A204.1 (cell line): ENCODE results near the gene ST6GALNAC3.

Experiments
- FAIRE-seq: peaks from 2 replicates; lab custom pipeline; 2012; peaks lifted over from hg19 to GRCh38; lab: Jason Lieb, UNC

The ST6GALNAC3 gene

DNA sequence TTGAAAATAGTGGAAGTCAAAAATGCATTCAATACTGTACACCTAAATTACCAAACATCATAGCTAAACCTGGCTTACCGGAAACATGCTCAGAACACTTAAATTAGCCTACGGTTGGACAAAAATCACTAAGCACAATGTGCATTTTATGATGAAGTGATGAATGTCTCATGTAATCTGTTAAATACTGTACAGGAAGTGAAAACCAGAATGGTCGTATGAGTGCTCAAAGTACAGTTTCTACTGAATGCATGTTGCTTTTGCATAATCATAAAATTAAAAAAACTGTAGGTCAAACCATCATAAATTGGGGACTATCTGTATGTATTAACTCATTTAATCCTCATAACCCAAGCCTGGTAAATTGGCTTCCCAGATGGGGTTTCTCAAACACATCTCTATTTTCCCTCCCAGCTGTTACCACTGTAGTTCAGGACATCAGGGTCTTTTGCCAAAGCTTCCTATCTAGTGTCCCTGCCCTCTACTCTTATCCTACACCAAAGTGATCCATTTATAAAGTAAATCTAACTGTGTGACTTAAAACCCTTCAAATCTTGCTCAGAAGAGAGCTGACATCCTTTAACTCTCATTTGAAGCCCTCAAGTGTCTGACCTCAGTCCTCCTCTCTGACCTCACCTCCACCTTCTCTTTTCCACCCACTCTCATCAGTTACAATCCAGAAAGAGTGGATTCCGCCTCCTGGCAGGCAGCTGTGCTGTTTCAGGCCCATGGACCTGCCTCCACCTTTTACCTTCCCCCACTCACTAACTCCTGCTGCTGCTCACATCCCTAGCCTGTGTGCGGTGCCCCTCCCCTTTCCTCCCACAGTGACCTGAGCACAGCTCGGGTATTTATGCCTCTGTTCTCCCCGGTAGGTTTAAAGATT, 436.4 kb downstream of the ST6GALNAC3 start:
- no peak for FAIRE-seq

GRCh38 chr1:76511558-76512179, 437.1 kb downstream of the ST6GALNAC3 start:
- FAIRE-seq = no peak

DNA sequence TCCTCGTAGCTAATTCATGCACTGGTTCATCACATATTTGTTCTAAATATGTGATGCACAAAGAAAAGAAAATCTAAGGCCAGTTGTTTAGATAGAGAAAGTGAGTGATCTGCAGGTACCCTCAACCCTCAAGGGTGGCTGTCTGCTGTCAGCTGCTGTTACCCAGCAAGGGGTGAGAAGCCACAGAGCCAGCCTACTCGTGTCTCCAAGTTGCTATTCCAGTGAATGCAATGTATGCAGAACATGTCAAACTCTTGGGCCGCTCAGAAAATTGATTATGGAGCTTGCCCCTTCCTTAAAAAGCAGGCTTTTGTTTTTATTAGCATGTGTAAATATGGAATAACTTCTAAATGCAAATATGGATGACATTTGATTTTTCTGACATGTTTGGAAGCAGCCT, 456.4 kb downstream of the ST6GALNAC3 start:
- FAIRE-seq = no peak

- no peak for FAIRE-seq
Measured at GRCh38 chr1:76541618-76542017, 467.1 kb downstream of the ST6GALNAC3 start.

GRCh38 chr1:76542359-76542758, 467.8 kb downstream of the ST6GALNAC3 start:
- no peak for FAIRE-seq

DNA sequence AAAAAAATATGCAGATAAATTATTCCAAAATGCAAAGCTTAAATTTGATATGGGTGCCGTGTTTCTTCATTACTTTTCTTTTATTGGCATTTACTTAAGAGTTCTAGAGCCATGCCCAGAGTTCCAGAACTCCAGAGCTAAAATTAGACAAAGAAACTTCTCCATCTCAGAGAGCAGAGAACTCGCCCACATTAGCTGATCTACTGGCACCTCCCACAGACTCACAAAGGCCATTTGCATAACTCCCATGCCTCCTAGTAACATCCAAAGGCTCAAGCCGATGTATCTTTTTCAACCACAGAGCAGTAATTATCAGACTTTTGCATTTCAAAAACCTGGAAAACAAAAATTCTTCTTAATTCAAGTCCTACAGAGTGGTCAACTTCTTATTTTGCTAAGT, 468.9 kb downstream of the ST6GALNAC3 start:
- FAIRE-seq = no peak

DNA sequence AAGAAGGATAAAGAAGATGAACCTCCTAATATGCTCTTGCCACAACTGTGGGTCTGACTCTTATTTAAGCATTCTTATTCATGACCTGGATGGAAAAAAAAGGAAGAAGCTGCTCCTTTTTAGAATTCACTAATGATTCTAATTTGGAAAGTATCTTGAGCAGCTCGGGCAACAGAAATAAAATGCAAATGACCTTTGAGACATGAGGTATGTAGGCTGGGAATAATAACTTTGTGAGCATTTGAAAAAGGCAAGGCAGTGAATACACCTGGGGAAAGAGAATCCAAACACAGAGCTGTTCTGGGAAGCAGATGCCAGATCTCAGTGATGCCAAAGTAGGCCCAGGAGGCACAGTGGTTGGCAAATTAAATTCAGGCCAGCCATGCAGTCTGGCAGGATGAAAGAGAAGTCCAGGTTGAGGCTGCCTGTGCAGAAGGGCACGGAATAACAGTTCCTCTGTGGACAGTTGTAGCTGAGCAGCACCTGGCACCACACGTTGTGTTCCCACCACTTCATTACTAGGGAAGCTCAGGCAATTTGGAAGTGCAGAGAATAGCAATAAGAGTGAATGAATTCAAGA, 471.9 kb downstream of the ST6GALNAC3 start:
- FAIRE-seq = no peak

DNA sequence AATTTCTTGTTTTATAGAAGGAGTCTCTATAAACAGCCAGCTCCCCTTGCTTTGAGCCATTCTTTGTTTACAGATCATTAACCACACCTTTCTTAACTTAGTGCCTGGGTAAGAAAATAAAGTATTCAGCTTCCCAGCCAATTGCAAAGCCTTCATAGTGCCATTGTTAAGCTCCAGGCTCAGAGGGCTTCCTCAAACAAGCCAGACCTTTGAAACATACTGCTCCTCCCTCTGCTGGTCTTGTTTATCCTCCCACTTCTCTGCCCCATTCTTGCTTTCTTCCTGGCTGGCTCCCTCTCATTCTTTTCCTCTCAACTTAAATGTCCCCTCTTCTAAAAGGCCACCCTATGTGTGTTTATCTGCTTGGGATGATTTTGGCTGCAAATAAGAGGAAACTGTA, 473.4 kb downstream of the ST6GALNAC3 start:
- no peak for FAIRE-seq

DNA sequence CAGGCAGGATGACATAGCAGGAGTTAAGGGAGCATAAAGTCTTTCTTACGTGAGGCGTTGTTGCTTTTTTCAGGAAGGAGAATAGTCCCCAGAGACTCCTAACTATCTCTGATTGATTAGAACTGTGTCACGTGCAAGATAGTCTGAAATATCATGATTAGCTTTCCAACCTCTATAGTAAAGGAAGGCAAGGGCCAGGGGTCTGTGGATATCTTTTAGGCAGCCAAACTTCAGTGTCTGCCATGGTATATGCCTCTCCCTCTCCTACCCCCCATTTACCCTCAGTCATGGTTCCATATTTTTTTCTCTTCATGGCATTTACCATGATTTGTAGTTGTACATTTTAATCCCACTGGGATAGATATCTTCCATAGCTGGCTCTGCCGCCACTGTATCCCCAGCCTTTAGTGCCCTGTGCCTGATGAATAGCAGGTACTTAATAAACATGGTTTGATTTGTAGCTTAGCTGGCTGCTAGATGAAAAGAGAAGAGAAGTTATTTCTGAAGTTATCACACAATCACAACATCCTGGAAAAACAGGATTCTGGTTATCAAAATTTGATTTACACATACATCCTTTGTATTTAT, 474.1 kb downstream of the ST6GALNAC3 start:
- no peak for FAIRE-seq

GRCh38 chr1:76554283-76554682, 479.7 kb downstream of the ST6GALNAC3 start:
- FAIRE-seq = no peak

GRCh38 chr1:76562292-76562691, 487.7 kb downstream of the ST6GALNAC3 start:
- FAIRE-seq = no peak

GRCh38 chr1:76568573-76569238, 494.2 kb downstream of the ST6GALNAC3 start:
- FAIRE-seq = no peak

GRCh38 chr1:76571248-76571647, 496.7 kb downstream of the ST6GALNAC3 start:
- no peak for FAIRE-seq

- no peak for FAIRE-seq
Measured at GRCh38 chr1:76572229-76572628, 497.7 kb downstream of the ST6GALNAC3 start.

GRCh38 chr1:76576876-76577524, 502.5 kb downstream of the ST6GALNAC3 start:
- no peak for FAIRE-seq

DNA sequence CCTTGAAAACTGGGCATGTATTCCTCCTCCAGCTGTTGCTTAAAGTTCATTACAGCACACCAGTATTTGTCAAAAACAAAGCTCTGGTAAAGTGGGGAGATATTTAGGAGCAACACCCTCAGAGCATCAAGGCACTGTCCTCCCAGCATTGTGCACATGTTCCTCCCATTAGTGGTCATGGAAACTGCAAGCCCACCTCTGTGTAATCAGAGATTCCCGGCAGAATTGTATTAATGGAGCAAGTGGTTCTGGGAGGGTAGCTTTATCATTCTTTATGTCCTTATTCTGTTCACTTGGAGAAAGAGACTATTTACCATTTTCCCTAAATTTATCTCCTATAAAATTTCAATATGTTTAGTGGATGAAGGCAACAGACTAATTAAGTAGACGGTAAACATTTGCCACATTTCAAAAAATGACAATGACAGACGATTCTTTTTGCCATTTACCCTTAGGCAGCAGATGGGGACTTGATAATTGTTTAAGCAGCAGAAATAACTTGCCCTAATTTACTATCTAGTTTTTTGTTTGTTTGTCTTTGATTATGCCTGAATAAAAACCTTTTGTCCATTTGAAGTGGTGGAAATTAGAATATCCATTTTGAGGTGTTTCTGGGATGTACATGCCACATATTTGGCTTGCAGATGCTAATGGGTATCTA, 503.1 kb downstream of the ST6GALNAC3 start:
- no peak for FAIRE-seq

DNA sequence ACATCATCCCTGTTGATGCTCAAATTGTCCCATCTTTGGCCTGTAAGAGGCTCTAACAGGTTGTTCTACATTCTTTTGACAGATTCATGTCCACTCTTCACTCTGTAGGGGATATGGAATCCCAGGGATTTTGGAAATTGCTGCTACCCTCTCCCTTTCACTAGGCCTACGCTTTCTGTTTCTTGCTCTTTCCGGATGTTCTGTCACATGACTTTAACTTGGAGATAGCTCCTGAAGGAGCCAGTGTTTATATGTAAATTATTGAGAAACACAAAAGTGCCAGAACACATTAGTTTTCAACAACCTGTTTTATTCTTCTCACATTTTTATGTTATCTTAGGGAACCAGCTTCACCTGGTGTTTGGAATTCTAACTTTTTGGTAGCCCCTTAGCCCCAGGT, 505.7 kb downstream of the ST6GALNAC3 start:
- FAIRE-seq = no peak

DNA sequence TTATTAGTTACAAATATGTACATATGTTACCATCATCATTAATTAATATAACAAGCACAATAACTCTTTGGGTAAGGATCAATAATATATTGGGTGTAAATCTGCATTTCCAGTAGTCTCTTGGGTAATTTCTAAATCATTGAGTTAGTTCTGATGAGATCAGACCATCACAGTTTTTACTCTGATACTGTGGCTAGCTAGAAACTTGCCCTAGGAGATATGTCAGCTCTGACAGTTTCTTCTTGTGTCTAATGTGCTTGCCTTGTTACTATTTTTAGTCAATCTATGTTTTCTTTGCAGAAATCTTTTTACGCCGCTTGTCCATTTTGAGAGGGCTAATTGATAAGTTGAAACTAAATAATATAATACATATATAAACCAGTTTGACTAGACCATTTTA, 507.2 kb downstream of the ST6GALNAC3 start:
- FAIRE-seq = no peak

DNA sequence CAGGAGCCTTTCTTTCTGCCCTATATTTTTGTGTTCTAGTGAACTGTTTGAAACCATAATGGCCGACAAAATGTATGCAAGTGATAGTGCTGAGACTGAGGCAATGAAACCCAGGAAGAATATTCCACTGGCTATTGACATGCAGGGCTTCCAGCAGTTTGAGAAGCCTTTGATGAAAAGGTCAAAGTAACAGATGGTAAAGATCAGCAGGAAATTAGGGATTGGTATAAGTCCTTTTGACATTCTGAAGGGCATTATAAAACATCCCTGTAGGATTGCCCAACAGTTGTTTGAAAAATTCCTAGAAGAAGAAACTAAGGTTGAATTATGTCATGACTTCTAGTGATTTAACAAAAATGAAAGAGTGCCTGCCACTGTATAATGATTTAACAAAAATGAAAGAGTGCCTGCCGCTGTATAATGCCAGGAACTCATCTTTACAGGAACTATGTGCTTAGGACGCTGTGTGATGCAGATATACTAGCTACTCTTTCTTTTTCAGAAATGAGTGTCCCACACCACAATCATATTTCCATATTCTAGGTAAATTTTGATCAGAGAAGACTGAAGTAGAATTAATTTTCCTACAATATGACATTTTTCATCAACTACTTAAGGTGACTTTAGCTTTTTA, 508.8 kb downstream of the ST6GALNAC3 start:
- FAIRE-seq = no peak

DNA sequence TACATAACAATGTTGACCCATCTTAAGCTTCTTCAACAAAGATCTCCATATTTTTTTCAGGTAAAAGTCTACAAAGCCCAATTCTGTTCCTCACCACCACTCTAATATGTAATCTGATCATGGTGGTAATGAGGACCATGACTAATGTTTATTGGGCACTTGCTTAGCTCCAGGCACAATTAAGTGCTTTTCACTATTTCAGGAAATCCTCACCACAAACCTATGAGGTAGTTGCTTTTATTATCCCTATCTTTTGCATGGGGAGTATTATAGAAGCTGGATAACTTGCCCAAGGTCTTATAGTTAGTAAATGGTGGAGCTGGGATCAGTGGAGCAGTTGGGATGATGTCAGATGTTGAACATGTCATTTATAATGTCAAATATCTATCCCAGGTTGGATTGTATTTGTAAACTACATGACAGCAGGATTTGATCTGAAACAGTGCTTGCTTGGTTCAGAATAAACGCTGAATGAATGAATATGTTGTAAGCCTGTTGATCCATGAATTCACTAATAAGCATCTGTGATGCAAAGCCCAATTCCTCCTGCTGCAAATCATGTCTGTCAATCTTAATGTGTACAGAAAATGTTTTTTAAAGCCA, 509.4 kb downstream of the ST6GALNAC3 start:
- no peak for FAIRE-seq
